DOHH2 (cell line): Measurements from ENCODE around the gene FKBP5.

ENCODE experiments used
- H3F3A ChIP-seq: fragments of 200-600 bp; sonication (generic), shearing (Covaris generic); 2 replicates; pipeline ENCODE4 v1.6.0; 2016; ENCODE audit warnings: antibody characterized with exemption, mild to moderate bottlenecking; ENCODE audit not compliant: control insufficient read depth, insufficient read depth
- H3K27ac ChIP-seq: fragments of 200-600 bp; sonication (generic); 2 replicates; pipeline ENCODE4 v1.5.1; 2014; ENCODE audit warnings: low read depth, mild to moderate bottlenecking, low read length, moderate library complexity
- H3K27me3 ChIP-seq: fragments of 200-600 bp; sonication (generic); 2 replicates; pipeline ENCODE4 v1.6.1; 2014; ENCODE audit warnings: mild to moderate bottlenecking, low read length, mixed read lengths; ENCODE audit not compliant: control insufficient read depth
- H3K36me3 ChIP-seq: fragments of 200-600 bp; sonication (generic); 2 replicates; pipeline ENCODE4 v1.6.1; 2014; ENCODE audit warnings: mild to moderate bottlenecking, low read length, moderate library complexity, mixed read lengths; ENCODE audit not compliant: control insufficient read depth
- H3K4me1 ChIP-seq: fragments of 200-600 bp; sonication (generic); 2 replicates; pipeline ENCODE4 v1.6.1; 2014; ENCODE audit warnings: mild to moderate bottlenecking, low read length, mixed read lengths; ENCODE audit not compliant: control insufficient read depth
- H3K4me2 ChIP-seq: fragments of 200-600 bp; sonication (generic); 2 replicates; pipeline ENCODE4 v1.6.0; 2014; ENCODE audit warnings: mild to moderate bottlenecking, low read length, moderate library complexity
- H3K4me3 ChIP-seq: fragments of 200-600 bp; sonication (generic); 2 replicates; pipeline ENCODE4 v1.5.1; 2014; ENCODE audit warnings: mild to moderate bottlenecking, low read length, mixed read lengths
- H3K79me2 ChIP-seq: fragments of 200-600 bp; sonication (generic); 2 replicates; pipeline ENCODE4 v1.6.1; 2014; ENCODE audit warnings: mild to moderate bottlenecking, low read length, mixed read lengths; ENCODE audit not compliant: control insufficient read depth
- H3K9me2 ChIP-seq: fragments of 200-600 bp; sonication (generic); replicated peaks from 2 replicates; pipeline ENCODE4 v1.6.1; 2014; ENCODE audit warnings: mild to moderate bottlenecking, low read length, mixed read lengths; ENCODE audit not compliant: control insufficient read depth
- H3K9me3 ChIP-seq: fragments of 200-600 bp; sonication (generic); 2 replicates; pipeline ENCODE4 v1.6.1; 2014; ENCODE audit warnings: antibody characterized with exemption, low read length, mixed read lengths; ENCODE audit not compliant: control insufficient read depth, insufficient read depth
- H4K20me1 ChIP-seq: fragments of 200-600 bp; sonication (generic); 2 replicates; pipeline ENCODE4 v1.6.0; 2014; ENCODE audit warnings: low read depth, mild to moderate bottlenecking, antibody characterized with exemption, low read length, moderate library complexity; ENCODE audit not compliant: control insufficient read depth, insufficient read depth
- CTCF ChIP-seq: fragments of 200-600 bp; sonication (generic); IDR thresholded peaks from one replicate; pipeline ENCODE4 v1.5.1; 2014; ENCODE audit warnings: antibody characterized with exemption, mild to moderate bottlenecking, low read depth, low read length; ENCODE audit not compliant: poor library complexity, severe bottlenecking
- EZH2phosphoT487 ChIP-seq: fragments of 200-600 bp; sonication (generic); IDR thresholded peaks from 2 replicates; pipeline ENCODE4 v1.6.1; 2017; ENCODE audit warnings: borderline replicate concordance, mild to moderate bottlenecking, antibody characterized with exemption, low read length, moderate library complexity, mixed read lengths

The FKBP5 gene

GRCh38 chr6:35609588-35609987 lies 79.1 kb downstream of the FKBP5 start:
- Histone ChIP-seq H3F3A (0 out of 2 replicates have a peak, but pooled peaks cover 4% of the 10 kb centered on the region), H3K4me3 (no peak overlapping the region), H3K9me3 (no peaks in the 10 kb centered on the region), H3K27ac (no peak overlapping the region), H3K4me2 (no peak overlapping the region), H3K36me3 (peaks cover 33% of the 10 kb centered on the region), H3K79me2 (no peaks in the 10 kb centered on the region), H3K4me1 (no peaks in the 10 kb centered on the region), H4K20me1 (no peaks in the 10 kb centered on the region), H3K27me3 (no peaks in the 10 kb centered on the region), H3K9me2 (no peaks in the 10 kb centered on the region)
- TF ChIP-seq CTCF (no peak), EZH2phosphoT487 (no peak)

GRCh38 chr6:35607517-35608233 lies 81.0 kb downstream of the FKBP5 start:
- no peaks in the 10 kb centered on the region for H3K9me2 ChIP-seq
- H3K27ac ChIP-seq, result no peak overlapping the region
- H3K79me2 ChIP-seq, result no peaks in the 10 kb centered on the region
- H3K9me3 ChIP-seq, result no peaks in the 10 kb centered on the region
- no peaks in the 10 kb centered on the region for H3K27me3 ChIP-seq
- H3K4me3 ChIP-seq, result no peak overlapping the region
- no peak for TF ChIP-seq EZH2phosphoT487
- no peak for TF ChIP-seq CTCF
- H4K20me1 ChIP-seq, result no peaks in the 10 kb centered on the region; the same call in 1 of the 2 replicates
- peaks cover 5% of the 10 kb centered on the region for H3K4me1 ChIP-seq
- H3K36me3 ChIP-seq, result peaks cover 16% of the 10 kb centered on the region
- H3F3A ChIP-seq, result 0 out of 2 replicates have a peak, but pooled peaks cover 4% of the 10 kb centered on the region
- no peak overlapping the region for H3K4me2 ChIP-seq

- TF ChIP-seq EZH2phosphoT487 (no peak), CTCF (no peak)
- no peak overlapping the region for H3K27ac ChIP-seq
- no peaks in the 10 kb centered on the region for H3K9me2 ChIP-seq
- H3K36me3 ChIP-seq, result peaks cover 8% of the 10 kb centered on the region
- H3K4me3 ChIP-seq, result no peak overlapping the region
- H3K27me3 ChIP-seq, result no peaks in the 10 kb centered on the region
- no peak overlapping the region for H3K4me2 ChIP-seq
- H4K20me1 ChIP-seq, result no peaks in the 10 kb centered on the region; the same call in 1 of the 2 replicates
- H3K79me2 ChIP-seq, result no peaks in the 10 kb centered on the region
- 0 out of 2 replicates have a peak, but pooled peaks cover 4% of the 10 kb centered on the region for H3F3A ChIP-seq
- H3K9me3 ChIP-seq, result no peaks in the 10 kb centered on the region
- peaks cover 26% of the 10 kb centered on the region for H3K4me1 ChIP-seq
These were observed 83.1 kb downstream of the FKBP5 start for GRCh38 chr6:35605600-35605999.
